Neural cell (in vitro differentiated cells): ENCODE data around the gene CDK15.

Source experiments
- EZH2 ChIP-seq: fragments of 200-600, 300-800 bp; shearing (Covaris generic), sonication (generic); IDR thresholded peaks from 2 replicates; pipeline ENCODE4 v1.6.1; 2014; ENCODE audit warnings: antibody characterized with exemption, low read length, borderline replicate concordance, mild to moderate bottlenecking; ENCODE audit not compliant: insufficient read depth, poor library complexity, severe bottlenecking
- POLR2AphosphoS5 ChIP-seq: IDR thresholded peaks from 2 replicates; pipeline ENCODE4 v1.6.1; 2012
- TF ChIP-seq, protein P1 (sequence below): fragments of 450-650 bp; IDR thresholded peaks from 2 replicates; pipeline ENCODE4 v1.5.1; 2014; ENCODE audit warnings: antibody characterized with exemption, mild to moderate bottlenecking, moderate library complexity; ENCODE audit not compliant: poor library complexity, severe bottlenecking
- TF ChIP-seq, protein P2 (sequence below): IDR thresholded peaks from 2 replicates; pipeline ENCODE4 v1.6.1; 2012; ENCODE audit warnings: borderline replicate concordance

DNA sequence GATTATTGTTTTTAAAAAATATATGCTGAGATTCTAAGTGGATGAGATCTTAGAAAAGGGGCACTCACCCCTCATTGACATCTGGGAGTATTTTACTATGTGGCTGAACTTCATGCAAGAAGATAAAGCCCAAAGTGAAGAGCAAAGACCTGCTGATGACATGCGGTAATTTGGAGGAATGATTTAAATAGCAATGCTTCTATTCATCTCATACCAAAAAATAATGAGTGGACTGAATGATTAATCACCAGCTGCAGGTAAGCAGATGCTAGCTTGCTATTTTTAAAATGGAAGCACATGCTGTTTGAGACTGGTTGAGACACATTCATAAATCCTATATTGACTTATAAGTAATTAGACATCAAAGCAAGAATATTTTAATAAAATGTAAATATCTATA lies 12.7 kb upstream of the CDK15 start:
- TF ChIP-seq, protein P1, sequence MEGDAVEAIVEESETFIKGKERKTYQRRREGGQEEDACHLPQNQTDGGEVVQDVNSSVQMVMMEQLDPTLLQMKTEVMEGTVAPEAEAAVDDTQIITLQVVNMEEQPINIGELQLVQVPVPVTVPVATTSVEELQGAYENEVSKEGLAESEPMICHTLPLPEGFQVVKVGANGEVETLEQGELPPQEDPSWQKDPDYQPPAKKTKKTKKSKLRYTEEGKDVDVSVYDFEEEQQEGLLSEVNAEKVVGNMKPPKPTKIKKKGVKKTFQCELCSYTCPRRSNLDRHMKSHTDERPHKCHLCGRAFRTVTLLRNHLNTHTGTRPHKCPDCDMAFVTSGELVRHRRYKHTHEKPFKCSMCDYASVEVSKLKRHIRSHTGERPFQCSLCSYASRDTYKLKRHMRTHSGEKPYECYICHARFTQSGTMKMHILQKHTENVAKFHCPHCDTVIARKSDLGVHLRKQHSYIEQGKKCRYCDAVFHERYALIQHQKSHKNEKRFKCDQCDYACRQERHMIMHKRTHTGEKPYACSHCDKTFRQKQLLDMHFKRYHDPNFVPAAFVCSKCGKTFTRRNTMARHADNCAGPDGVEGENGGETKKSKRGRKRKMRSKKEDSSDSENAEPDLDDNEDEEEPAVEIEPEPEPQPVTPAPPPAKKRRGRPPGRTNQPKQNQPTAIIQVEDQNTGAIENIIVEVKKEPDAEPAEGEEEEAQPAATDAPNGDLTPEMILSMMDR, result no peak
- TF ChIP-seq EZH2 (no peak), POLR2AphosphoS5 (no peak)
- TF ChIP-seq, protein P2, sequence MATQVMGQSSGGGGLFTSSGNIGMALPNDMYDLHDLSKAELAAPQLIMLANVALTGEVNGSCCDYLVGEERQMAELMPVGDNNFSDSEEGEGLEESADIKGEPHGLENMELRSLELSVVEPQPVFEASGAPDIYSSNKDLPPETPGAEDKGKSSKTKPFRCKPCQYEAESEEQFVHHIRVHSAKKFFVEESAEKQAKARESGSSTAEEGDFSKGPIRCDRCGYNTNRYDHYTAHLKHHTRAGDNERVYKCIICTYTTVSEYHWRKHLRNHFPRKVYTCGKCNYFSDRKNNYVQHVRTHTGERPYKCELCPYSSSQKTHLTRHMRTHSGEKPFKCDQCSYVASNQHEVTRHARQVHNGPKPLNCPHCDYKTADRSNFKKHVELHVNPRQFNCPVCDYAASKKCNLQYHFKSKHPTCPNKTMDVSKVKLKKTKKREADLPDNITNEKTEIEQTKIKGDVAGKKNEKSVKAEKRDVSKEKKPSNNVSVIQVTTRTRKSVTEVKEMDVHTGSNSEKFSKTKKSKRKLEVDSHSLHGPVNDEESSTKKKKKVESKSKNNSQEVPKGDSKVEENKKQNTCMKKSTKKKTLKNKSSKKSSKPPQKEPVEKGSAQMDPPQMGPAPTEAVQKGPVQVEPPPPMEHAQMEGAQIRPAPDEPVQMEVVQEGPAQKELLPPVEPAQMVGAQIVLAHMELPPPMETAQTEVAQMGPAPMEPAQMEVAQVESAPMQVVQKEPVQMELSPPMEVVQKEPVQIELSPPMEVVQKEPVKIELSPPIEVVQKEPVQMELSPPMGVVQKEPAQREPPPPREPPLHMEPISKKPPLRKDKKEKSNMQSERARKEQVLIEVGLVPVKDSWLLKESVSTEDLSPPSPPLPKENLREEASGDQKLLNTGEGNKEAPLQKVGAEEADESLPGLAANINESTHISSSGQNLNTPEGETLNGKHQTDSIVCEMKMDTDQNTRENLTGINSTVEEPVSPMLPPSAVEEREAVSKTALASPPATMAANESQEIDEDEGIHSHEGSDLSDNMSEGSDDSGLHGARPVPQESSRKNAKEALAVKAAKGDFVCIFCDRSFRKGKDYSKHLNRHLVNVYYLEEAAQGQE, result no peak
